SK-N-SH treated with all-trans-retinoic acid at 6 μM for 48 hours (cell line): Measurements from ENCODE around the gene PIGS.
"Not testable (repeated sequence)": the region's sequence is repeated elsewhere in the genome, so short reads cannot be mapped to it uniquely, and the experiment has no call there.

Source experiments
- ATAC-seq: fragments of 200-7000 bp; cut with Tn5 transposase; 3 replicates; pipeline ENCODE4 v1.9.1; 2020; ENCODE audit warnings: mild to moderate bottlenecking, moderate library complexity
- ARNTL ChIP-seq: fragments of 450-650 bp; formaldehyde crosslinking; IDR thresholded peaks from 2 replicates; pipeline ENCODE4 v1.5.0; 2020; ENCODE audit warnings: low read depth, mild to moderate bottlenecking, moderate library complexity, borderline replicate concordance
- BACH2 ChIP-seq: fragments of 250-450 bp; sonication (Bioruptor Pico); IDR thresholded peaks from 2 replicates; pipeline ENCODE4 v1.9.0; 2021; ENCODE audit warnings: mild to moderate bottlenecking, borderline replicate concordance
- CSDC2 ChIP-seq: fragments of 250-450 bp; sonication (Bioruptor Pico); IDR thresholded peaks from 2 replicates; pipeline ENCODE4 v1.5.0; 2020; ENCODE audit warnings: mild to moderate bottlenecking, moderate library complexity
- CSRNP3 ChIP-seq: fragments of 250-450 bp; sonication (Bioruptor Pico); IDR thresholded peaks from 2 replicates; pipeline ENCODE4 v1.5.1; 2021; ENCODE audit warnings: mild to moderate bottlenecking, moderate library complexity
- ESRRG ChIP-seq: fragments of 250-450 bp; sonication (Bioruptor Pico); IDR thresholded peaks from 2 replicates; pipeline ENCODE4 v1.6.1; 2021; ENCODE audit warnings: mild to moderate bottlenecking
- GLIS3 ChIP-seq: fragments of 250-450 bp; sonication (Bioruptor Pico); IDR thresholded peaks from 2 replicates; pipeline ENCODE4 v1.5.0; 2020; ENCODE audit warnings: mild to moderate bottlenecking, moderate library complexity
- ISL1 ChIP-seq: fragments of 250-450 bp; sonication (Bioruptor Pico); IDR thresholded peaks from 2 replicates; pipeline ENCODE4 v2.1.2; 2022; ENCODE audit warnings: mild to moderate bottlenecking, moderate library complexity
- OSR1 ChIP-seq: fragments of 250-450 bp; sonication (Bioruptor Pico); IDR thresholded peaks from 2 replicates; pipeline ENCODE4 v1.8.0; 2022; ENCODE audit warnings: moderate library complexity, mild to moderate bottlenecking, inconsistent platforms
- PATZ1 ChIP-seq: fragments of 250-450 bp; sonication (Bioruptor Pico); IDR thresholded peaks from 2 replicates; pipeline ENCODE4 v1.8.0; 2020; ENCODE audit warnings: mild to moderate bottlenecking, moderate library complexity, borderline replicate concordance
- PPARA ChIP-seq: fragments of 250-450 bp; sonication (Bioruptor Pico); IDR thresholded peaks from 2 replicates; pipeline ENCODE4 v1.5.0; 2020; ENCODE audit warnings: mild to moderate bottlenecking, borderline replicate concordance
- RARB ChIP-seq: fragments of 250-450 bp; sonication (Bioruptor Pico); IDR thresholded peaks from 2 replicates; pipeline ENCODE4 v1.8.0; 2021; ENCODE audit warnings: mild to moderate bottlenecking, moderate library complexity
- SNAI2 ChIP-seq: fragments of 250-450 bp; sonication (Bioruptor Pico); IDR thresholded peaks from 2 replicates; pipeline ENCODE4 v1.5.0; 2020; ENCODE audit warnings: mild to moderate bottlenecking, moderate library complexity
- TCF4 ChIP-seq: fragments of 250-450 bp; sonication (Bioruptor Pico); IDR thresholded peaks from 2 replicates; pipeline ENCODE4 v1.8.0; 2021; ENCODE audit warnings: mild to moderate bottlenecking, moderate library complexity, borderline replicate concordance
- TOX ChIP-seq: fragments of 250-450 bp; sonication (Bioruptor Pico); IDR thresholded peaks from 2 replicates; pipeline ENCODE4 v1.8.0; 2021; ENCODE audit warnings: mild to moderate bottlenecking, moderate library complexity, borderline replicate concordance
- TSHZ2 ChIP-seq: fragments of 250-450 bp; sonication (Bioruptor Pico); IDR thresholded peaks from 2 replicates; pipeline ENCODE4 v1.5.0; 2020; ENCODE audit warnings: mild to moderate bottlenecking, moderate library complexity
- ZNF565 ChIP-seq: fragments of 450-650 bp; formaldehyde crosslinking; conservative IDR thresholded peaks from 2 replicates; pipeline ENCODE4 v1.5.0; 2020; ENCODE audit warnings: low read depth, mild to moderate bottlenecking, moderate library complexity
- ZNF70 ChIP-seq: fragments of 450-650 bp; formaldehyde crosslinking; IDR thresholded peaks from 2 replicates; pipeline ENCODE4 v1.5.0; 2020; ENCODE audit warnings: mild to moderate bottlenecking, moderate library complexity
- ZNF8 ChIP-seq: fragments of 450-650 bp; formaldehyde crosslinking; IDR thresholded peaks from 2 replicates; pipeline ENCODE4 v1.5.0; 2020; ENCODE audit warnings: mild to moderate bottlenecking, moderate library complexity
- TF ChIP-seq, protein P1 (sequence below): fragments of 250-450 bp; sonication (Bioruptor Pico); IDR thresholded peaks from 2 replicates; pipeline ENCODE4 v1.8.0; 2021; ENCODE audit warnings: low read depth, mild to moderate bottlenecking, moderate library complexity, borderline replicate concordance

Gene PIGS

DNA sequence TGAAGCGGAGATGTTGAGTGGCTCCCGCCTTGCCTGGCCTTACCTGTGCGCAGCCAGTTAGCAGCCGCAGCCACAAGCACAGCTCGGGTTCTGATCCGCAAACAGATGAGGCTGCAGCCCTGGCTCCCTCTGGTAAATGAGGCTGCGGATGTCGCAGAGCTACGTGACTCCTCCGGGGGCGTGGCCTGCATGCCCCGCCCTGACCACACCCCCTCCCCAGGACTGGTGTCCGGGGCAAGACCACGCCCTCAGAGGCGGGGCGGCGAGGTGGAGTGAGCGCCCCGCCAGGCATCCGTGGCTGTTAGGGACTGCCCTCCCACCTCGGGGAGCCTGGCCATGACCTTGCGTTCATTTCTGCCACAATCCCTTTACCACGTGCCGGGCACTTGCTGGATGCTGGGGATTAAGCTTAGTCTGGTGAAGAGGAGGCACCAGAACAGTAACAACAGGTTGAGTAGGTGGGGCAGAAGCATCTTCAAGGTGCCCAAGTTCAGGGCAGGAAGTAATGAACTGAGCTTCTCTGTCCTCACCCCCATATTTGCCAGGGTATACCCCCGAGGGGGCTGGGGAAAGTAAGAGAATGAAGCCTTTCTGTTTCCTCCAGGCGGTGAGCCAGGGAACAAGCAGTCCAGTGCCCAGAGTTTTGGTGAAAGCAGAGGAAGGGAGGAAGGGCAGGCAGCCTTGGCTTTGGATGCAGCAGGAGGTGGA is 5.6 kb upstream of the PIGS start, which contains the start of gene ALDOC:
ALDOC (minus strand) TSS at position 138 of the 708 bp plus-strand sequence. CDS start 1,363 bp downstream, outside the sequence.
- TF ChIP-seq ZNF70 (CRISPR knock-in tag) (no peak), ZNF8 (no peak), TOX (no peak), RARB (CRISPR knock-in tag) (no peak), ESRRG (CRISPR knock-in tag) (no peak), PATZ1 (CRISPR knock-in tag) (no peak), ARNTL (no peak), CSDC2 (CRISPR knock-in tag) (no peak), PPARA (no peak), ISL1 (no peak), GLIS3 (CRISPR knock-in tag) (no peak), ZNF565 (CRISPR knock-in tag) (no peak)
- TF ChIP-seq, protein P1, sequence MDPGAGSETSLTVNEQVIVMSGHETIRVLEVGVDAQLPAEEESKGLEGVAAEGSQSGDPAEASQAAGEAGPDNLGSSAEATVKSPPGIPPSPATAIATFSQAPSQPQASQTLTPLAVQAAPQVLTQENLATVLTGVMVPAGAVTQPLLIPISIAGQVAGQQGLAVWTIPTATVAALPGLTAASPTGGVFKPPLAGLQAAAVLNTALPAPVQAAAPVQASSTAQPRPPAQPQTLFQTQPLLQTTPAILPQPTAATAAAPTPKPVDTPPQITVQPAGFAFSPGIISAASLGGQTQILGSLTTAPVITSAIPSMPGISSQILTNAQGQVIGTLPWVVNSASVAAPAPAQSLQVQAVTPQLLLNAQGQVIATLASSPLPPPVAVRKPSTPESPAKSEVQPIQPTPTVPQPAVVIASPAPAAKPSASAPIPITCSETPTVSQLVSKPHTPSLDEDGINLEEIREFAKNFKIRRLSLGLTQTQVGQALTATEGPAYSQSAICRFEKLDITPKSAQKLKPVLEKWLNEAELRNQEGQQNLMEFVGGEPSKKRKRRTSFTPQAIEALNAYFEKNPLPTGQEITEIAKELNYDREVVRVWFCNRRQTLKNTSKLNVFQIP (CRISPR knock-in tag) = no peak
- peak; percentile 84 for ATAC-seq

- not testable (repeated sequence) for ATAC-seq
Measured at GRCh38 chr17:28576016-28576415, 4.7 kb upstream of the PIGS start.

GRCh38 chr17:28575126-28575795 is 3.9 kb upstream of the PIGS start:
- no peak for ATAC-seq
- TF ChIP-seq PATZ1 (CRISPR knock-in tag) = no peak
- no peak for TF ChIP-seq ISL1
- TF ChIP-seq TCF4 (CRISPR knock-in tag) = no peak
- TF ChIP-seq OSR1 = no peak
- TF ChIP-seq ZNF8 = no peak
- no peak for TF ChIP-seq TSHZ2
- TF ChIP-seq ZNF565 (CRISPR knock-in tag) = no peak
- no peak for TF ChIP-seq ZNF70 (CRISPR knock-in tag)
- no peak for TF ChIP-seq CSRNP3 (CRISPR knock-in tag)
- no peak for TF ChIP-seq PPARA
- no peak for TF ChIP-seq ESRRG (CRISPR knock-in tag)
- no peak for TF ChIP-seq SNAI2 (CRISPR knock-in tag)
- no peak for TF ChIP-seq GLIS3 (CRISPR knock-in tag)
- no peak for TF ChIP-seq BACH2
- no peak for TF ChIP-seq RARB (CRISPR knock-in tag)
- no peak for TF ChIP-seq ARNTL
